Measurements from ENCODE around the gene LNX1. TPM values are rescaled to one million over a fixed set of nuclear protein-coding genes. Genes with fewer than 3 reads are reported as not detected.

The LNX1 gene
- total RNA-seq, 1 experiment from 2014 or later, result 3.3 TPM

- Histone ChIP-seq H3K27ac (ENCODE audit: low read depth, low read length) (no peak overlapping the region), H4K20me1 (ENCODE audit: insufficient read depth) (no peaks in the 10 kb centered on the region), H2AFZ (ENCODE audit: low read depth, low read length, poor library complexity, severe bottlenecking) (no peak overlapping the region), H3K79me2 (ENCODE audit: insufficient read depth, low read length) (no peaks in the 10 kb centered on the region), H3K4me2 (ENCODE audit: low read length) (no peak overlapping the region), H3K9me2 (ENCODE audit: insufficient read depth) (no peaks in the 10 kb centered on the region), H3K9ac (ENCODE audit: low read length) (no peak overlapping the region), H3K4me3 (replicated peaks in 1 of 2; ENCODE audit: low read depth in 1 of 2, low read length in 2 of 2) (no peak overlapping the region), H3K36me3 (ENCODE audit: control insufficient read depth in 1 of 2, insufficient read depth in 2 of 2, low read length in 2 of 2) (no peaks in the 10 kb centered on the region), H3K9me3 (ENCODE audit: control insufficient read depth in 1 of 2, insufficient read depth in 1 of 2, low read depth in 1 of 2, low read length in 2 of 2) (no peaks in the 10 kb centered on the region), H3K27me3 (ENCODE audit: insufficient read depth, low read length) (no peaks in the 10 kb centered on the region), H3K4me1 (ENCODE audit: control insufficient read depth in 1 of 2, insufficient read depth in 2 of 2, low read length in 2 of 2) (no peaks in the 10 kb centered on the region)
- no TSS peak for BruUV-seq (replicated peaks)
- RAD21 ChIA-PET (ENCODE audit: low non-redundant PET in 1 of 2, low total read pairs in 2 of 2, uncharacterized antibody in 2 of 2, unreplicated experiment in 2 of 2), result no interaction called here
- no peak for ATAC-seq
- POLR2A ChIA-PET, result no interaction called here
- no peak for DNase-seq (ENCODE audit: low read depth, low spot score)
- TF ChIP-seq ZBTB33 (IDR thresholded peaks at IDR 0.05; ENCODE audit: extremely low read depth, insufficient replicate concordance, low read length) (no peak), ATF3 (IDR thresholded peaks at IDR 0.05) (no peak), SRF (IDR thresholded peaks at IDR 0.05; ENCODE audit: low read depth) (no peak), EGR1 (IDR thresholded peaks at IDR 0.05; ENCODE audit: low read depth) (no peak), POLR2AphosphoS5 (IDR thresholded peaks at IDR 0.05; ENCODE audit: low read depth, low read length) (no peak), TCF7L2 (IDR thresholded peaks at IDR 0.05; ENCODE audit: borderline replicate concordance, extremely low read depth, insufficient read depth, insufficient read length) (no peak), CTCF (IDR thresholded peaks at IDR 0.05 in 2 of 3, conservative IDR thresholded peaks at IDR 0.05 in 1 of 3; ENCODE audit: borderline replicate concordance in 1 of 3, insufficient read depth in 1 of 3, low read depth in 2 of 3, low read length in 2 of 3) (no peak), EZH2phosphoT487 (IDR thresholded peaks at IDR 0.05; ENCODE audit: borderline replicate concordance) (no peak), CEBPB (IDR thresholded peaks at IDR 0.05; ENCODE audit: low read depth) (no peak), CBX3 (IDR thresholded peaks at IDR 0.05; ENCODE audit: low read depth) (no peak)
- CTCF ChIA-PET, result no interaction called here
- intact Hi-C loops (cut with micrococcal nuclease), result no loop called here
These were observed 43.3 kb downstream of the LNX1 start for GRCh38 chr4:53547983-53548382.

Measured in HCT116 (cell line).